HEK293 (cell line): ENCODE data around the gene MSI2.

ENCODE experiments used
- KLF16 ChIP-seq: fragments of 450-650 bp; formaldehyde crosslinking; IDR thresholded peaks from 2 replicates; pipeline ENCODE4 v1.5.1; 2017; ENCODE audit warnings: missing biosample characterization, missing genetic modification characterization
- MZF1 ChIP-seq: fragments of 450-650 bp; formaldehyde crosslinking; IDR thresholded peaks from 2 replicates; pipeline ENCODE4 v1.5.1; 2017; ENCODE audit warnings: missing biosample characterization, missing genetic modification characterization, borderline replicate concordance
- WT1 ChIP-seq: fragments of 450-650 bp; formaldehyde crosslinking; IDR thresholded peaks from 2 replicates; pipeline ENCODE4 v1.5.1; 2016; ENCODE audit warnings: missing biosample characterization, missing genetic modification characterization
- ZBTB1 ChIP-seq: fragments of 450-650 bp; formaldehyde crosslinking; IDR thresholded peaks from 2 replicates; pipeline ENCODE4 v1.5.1; 2016; ENCODE audit warnings: missing biosample characterization, missing genetic modification characterization
- ZBTB10 ChIP-seq: fragments of 450-650 bp; formaldehyde crosslinking; IDR thresholded peaks from 2 replicates; pipeline ENCODE4 v1.5.1; 2016; ENCODE audit warnings: missing biosample characterization, missing genetic modification characterization
- ZBTB48 ChIP-seq: fragments of 450-650 bp; formaldehyde crosslinking; IDR thresholded peaks from 2 replicates; pipeline ENCODE4 v1.5.1; 2016; ENCODE audit warnings: missing biosample characterization, missing genetic modification characterization
- ZFHX2 ChIP-seq: fragments of 450-650 bp; formaldehyde crosslinking; conservative IDR thresholded peaks from 2 replicates; pipeline ENCODE4 v1.5.1; 2016; ENCODE audit warnings: missing biosample characterization, missing genetic modification characterization
- ZFP3 ChIP-seq: fragments of 450-650 bp; formaldehyde crosslinking; IDR thresholded peaks from 2 replicates; pipeline ENCODE4 v1.5.1; 2016; ENCODE audit warnings: low read depth, missing biosample characterization, missing genetic modification characterization
- ZIC2 ChIP-seq: fragments of 450-650 bp; formaldehyde crosslinking; IDR thresholded peaks from 2 replicates; pipeline ENCODE4 v1.5.1; 2016; ENCODE audit warnings: missing biosample characterization, missing genetic modification characterization
- ZNF155 ChIP-seq: fragments of 450-650 bp; formaldehyde crosslinking; IDR thresholded peaks from 2 replicates; pipeline ENCODE4 v1.5.1; 2016; ENCODE audit warnings: missing biosample characterization, missing genetic modification characterization
- ZNF202 ChIP-seq: fragments of 450-650 bp; formaldehyde crosslinking; IDR thresholded peaks from 2 replicates; pipeline ENCODE4 v1.5.1; 2016; ENCODE audit warnings: missing biosample characterization, missing genetic modification characterization, borderline replicate concordance
- ZNF211 ChIP-seq: fragments of 450-650 bp; formaldehyde crosslinking; IDR thresholded peaks from 2 replicates; pipeline ENCODE4 v1.5.1; 2016; ENCODE audit warnings: low read depth, missing biosample characterization, missing genetic modification characterization
- ZNF23 ChIP-seq: fragments of 450-650 bp; formaldehyde crosslinking; IDR thresholded peaks from 2 replicates; pipeline ENCODE4 v1.5.1; 2016; ENCODE audit warnings: missing biosample characterization, missing genetic modification characterization, borderline replicate concordance
- ZNF335 ChIP-seq: fragments of 450-650 bp; formaldehyde crosslinking; conservative IDR thresholded peaks from 2 replicates; pipeline ENCODE4 v1.5.1; 2016; ENCODE audit warnings: missing biosample characterization, missing genetic modification characterization
- ZNF549 ChIP-seq: fragments of 450-650 bp; IDR thresholded peaks from 2 replicates; pipeline ENCODE4 v1.5.1; 2018; ENCODE audit warnings: missing biosample characterization, missing genetic modification characterization, mild to moderate bottlenecking, inconsistent platforms, moderate library complexity
- ZNF555 ChIP-seq: fragments of 450-650 bp; formaldehyde crosslinking; conservative IDR thresholded peaks from 2 replicates; pipeline ENCODE4 v1.5.1; 2017; ENCODE audit warnings: missing biosample characterization, mild to moderate bottlenecking, missing genetic modification characterization, inconsistent platforms
- ZNF561 ChIP-seq: fragments of 450-650 bp; IDR thresholded peaks from 2 replicates; pipeline ENCODE4 v1.5.1; 2018; ENCODE audit warnings: missing biosample characterization, missing genetic modification characterization, borderline replicate concordance
- ZNF600 ChIP-seq: fragments of 450-650 bp; formaldehyde crosslinking; IDR thresholded peaks from 2 replicates; pipeline ENCODE4 v1.5.1; 2016; ENCODE audit warnings: missing biosample characterization, missing genetic modification characterization
- ZNF610 ChIP-seq: fragments of 450-650 bp; formaldehyde crosslinking; IDR thresholded peaks from 2 replicates; pipeline ENCODE4 v1.5.1; 2016; ENCODE audit warnings: missing biosample characterization, missing genetic modification characterization, borderline replicate concordance
- ZNF654 ChIP-seq: fragments of 450-650 bp; formaldehyde crosslinking; IDR thresholded peaks from 2 replicates; pipeline ENCODE4 v1.5.1; 2016; ENCODE audit warnings: low read depth, missing biosample characterization, missing genetic modification characterization
- ZNF76 ChIP-seq: fragments of 450-650 bp; formaldehyde crosslinking; IDR thresholded peaks from 2 replicates; pipeline ENCODE4; 2016; ENCODE audit warnings: low read depth, missing biosample characterization, missing genetic modification characterization, borderline replicate concordance
- ZNF830 ChIP-seq: fragments of 450-650 bp; IDR thresholded peaks from 2 replicates; pipeline ENCODE4 v1.5.0; 2018; ENCODE audit warnings: missing biosample characterization, missing genetic modification characterization, low read depth, mild to moderate bottlenecking, moderate library complexity
- ZSCAN30 ChIP-seq: fragments of 450-650 bp; IDR thresholded peaks from 2 replicates; pipeline ENCODE4 v1.5.1; 2018; ENCODE audit warnings: missing biosample characterization, mild to moderate bottlenecking, missing genetic modification characterization, moderate library complexity
- ZSCAN5A ChIP-seq: fragments of 450-650 bp; formaldehyde crosslinking; IDR thresholded peaks from 2 replicates; pipeline ENCODE4 v1.5.1; 2016; ENCODE audit warnings: missing biosample characterization, missing genetic modification characterization
- TF ChIP-seq, protein P1 (sequence below): fragments of 450-650 bp; formaldehyde crosslinking; conservative IDR thresholded peaks from 2 replicates; pipeline ENCODE4 v1.5.1; 2016; ENCODE audit warnings: low read depth, missing biosample characterization, missing genetic modification characterization
- TF ChIP-seq, protein P2 (sequence below): fragments of 450-650 bp; formaldehyde crosslinking; IDR thresholded peaks from 2 replicates; pipeline ENCODE4 v1.5.1; 2017; ENCODE audit warnings: missing biosample characterization, missing genetic modification characterization
- TF ChIP-seq, protein P3 (sequence below): fragments of 450-650 bp; formaldehyde crosslinking; IDR thresholded peaks from 2 replicates; pipeline ENCODE4 v1.5.1; 2016; ENCODE audit warnings: missing biosample characterization, missing genetic modification characterization
- TF ChIP-seq, protein P4 (sequence below): fragments of 450-650 bp; formaldehyde crosslinking; IDR thresholded peaks from 2 replicates; pipeline ENCODE4 v1.5.1; 2016; ENCODE audit warnings: missing biosample characterization, missing genetic modification characterization

The MSI2 gene

DNA sequence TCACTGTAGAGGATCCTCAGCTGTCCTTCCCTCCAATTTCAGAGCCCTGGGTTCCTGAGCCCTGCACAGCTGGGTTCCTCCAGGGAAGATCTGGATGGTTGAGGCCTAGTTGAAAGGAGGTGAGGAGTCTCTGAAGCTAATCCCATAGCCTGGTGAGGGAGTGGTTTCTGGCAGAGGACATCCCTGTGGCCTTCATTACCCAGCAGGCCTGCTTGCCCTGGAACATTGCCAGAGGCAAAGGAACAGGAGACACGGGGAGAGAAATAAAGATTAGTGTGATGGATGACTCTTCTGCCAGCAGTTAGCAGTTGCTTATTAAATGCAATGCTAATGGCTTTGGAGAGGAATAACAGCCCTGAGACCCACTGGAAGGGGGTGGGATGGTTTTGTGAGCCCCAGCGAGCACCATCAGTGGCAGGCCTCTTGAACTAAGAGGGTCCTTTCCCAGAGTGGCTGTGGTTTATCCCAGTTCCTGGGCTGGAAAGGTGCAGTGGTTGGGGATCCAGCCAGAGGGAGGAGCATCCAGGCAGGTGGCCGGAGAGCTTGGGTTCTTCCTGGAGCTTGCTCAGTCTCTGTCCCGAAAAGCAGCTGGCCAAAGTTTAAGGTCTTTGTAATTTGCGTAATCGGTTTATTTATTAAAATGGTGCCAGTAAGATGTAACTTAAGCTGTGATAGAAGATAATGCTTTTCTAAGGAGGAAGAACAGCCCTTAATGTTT, 279.1 kb downstream of the MSI2 start (continued):
- TF ChIP-seq ZSCAN5A (tag by site-specific recombination): peak; percentile 27; the same call in 1 of the 2 replicates
- TF ChIP-seq ZBTB1: no peak
- TF ChIP-seq ZNF830 (tag by site-specific recombination): no peak
- TF ChIP-seq, protein P1, sequence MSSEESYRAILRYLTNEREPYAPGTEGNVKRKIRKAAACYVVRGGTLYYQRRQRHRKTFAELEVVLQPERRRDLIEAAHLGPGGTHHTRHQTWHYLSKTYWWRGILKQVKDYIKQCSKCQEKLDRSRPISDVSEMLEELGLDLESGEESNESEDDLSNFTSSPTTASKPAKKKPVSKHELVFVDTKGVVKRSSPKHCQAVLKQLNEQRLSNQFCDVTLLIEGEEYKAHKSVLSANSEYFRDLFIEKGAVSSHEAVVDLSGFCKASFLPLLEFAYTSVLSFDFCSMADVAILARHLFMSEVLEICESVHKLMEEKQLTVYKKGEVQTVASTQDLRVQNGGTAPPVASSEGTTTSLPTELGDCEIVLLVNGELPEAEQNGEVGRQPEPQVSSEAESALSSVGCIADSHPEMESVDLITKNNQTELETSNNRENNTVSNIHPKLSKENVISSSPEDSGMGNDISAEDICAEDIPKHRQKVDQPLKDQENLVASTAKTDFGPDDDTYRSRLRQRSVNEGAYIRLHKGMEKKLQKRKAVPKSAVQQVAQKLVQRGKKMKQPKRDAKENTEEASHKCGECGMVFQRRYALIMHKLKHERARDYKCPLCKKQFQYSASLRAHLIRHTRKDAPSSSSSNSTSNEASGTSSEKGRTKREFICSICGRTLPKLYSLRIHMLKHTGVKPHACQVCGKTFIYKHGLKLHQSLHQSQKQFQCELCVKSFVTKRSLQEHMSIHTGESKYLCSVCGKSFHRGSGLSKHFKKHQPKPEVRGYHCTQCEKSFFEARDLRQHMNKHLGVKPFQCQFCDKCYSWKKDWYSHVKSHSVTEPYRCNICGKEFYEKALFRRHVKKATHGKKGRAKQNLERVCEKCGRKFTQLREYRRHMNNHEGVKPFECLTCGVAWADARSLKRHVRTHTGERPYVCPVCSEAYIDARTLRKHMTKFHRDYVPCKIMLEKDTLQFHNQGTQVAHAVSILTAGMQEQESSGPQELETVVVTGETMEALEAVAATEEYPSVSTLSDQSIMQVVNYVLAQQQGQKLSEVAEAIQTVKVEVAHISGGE (tag by site-specific recombination): no peak
- peak; percentile 76; the same call in 1 of the 2 replicates for TF ChIP-seq KLF16 (tag by site-specific recombination)
- TF ChIP-seq ZIC2 (tag by site-specific recombination): peak; percentile 95
- peak; percentile 91 for TF ChIP-seq MZF1
- no peak for TF ChIP-seq ZNF549 (tag by site-specific recombination)
- TF ChIP-seq ZBTB10 (tag by site-specific recombination): no peak
- TF ChIP-seq ZNF561 (tag by site-specific recombination): peak; percentile 93
- no peak for TF ChIP-seq ZFHX2 (tag by site-specific recombination)
- TF ChIP-seq, protein P2, sequence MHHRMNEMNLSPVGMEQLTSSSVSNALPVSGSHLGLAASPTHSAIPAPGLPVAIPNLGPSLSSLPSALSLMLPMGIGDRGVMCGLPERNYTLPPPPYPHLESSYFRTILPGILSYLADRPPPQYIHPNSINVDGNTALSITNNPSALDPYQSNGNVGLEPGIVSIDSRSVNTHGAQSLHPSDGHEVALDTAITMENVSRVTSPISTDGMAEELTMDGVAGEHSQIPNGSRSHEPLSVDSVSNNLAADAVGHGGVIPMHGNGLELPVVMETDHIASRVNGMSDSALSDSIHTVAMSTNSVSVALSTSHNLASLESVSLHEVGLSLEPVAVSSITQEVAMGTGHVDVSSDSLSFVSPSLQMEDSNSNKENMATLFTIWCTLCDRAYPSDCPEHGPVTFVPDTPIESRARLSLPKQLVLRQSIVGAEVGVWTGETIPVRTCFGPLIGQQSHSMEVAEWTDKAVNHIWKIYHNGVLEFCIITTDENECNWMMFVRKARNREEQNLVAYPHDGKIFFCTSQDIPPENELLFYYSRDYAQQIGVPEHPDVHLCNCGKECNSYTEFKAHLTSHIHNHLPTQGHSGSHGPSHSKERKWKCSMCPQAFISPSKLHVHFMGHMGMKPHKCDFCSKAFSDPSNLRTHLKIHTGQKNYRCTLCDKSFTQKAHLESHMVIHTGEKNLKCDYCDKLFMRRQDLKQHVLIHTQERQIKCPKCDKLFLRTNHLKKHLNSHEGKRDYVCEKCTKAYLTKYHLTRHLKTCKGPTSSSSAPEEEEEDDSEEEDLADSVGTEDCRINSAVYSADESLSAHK (tag by site-specific recombination): peak; percentile 90
- peak; percentile 76; the same call in 1 of the 2 replicates for TF ChIP-seq ZNF610 (tag by site-specific recombination)
- TF ChIP-seq WT1: peak; percentile 92
- no peak for TF ChIP-seq ZNF654
- TF ChIP-seq ZNF600: 0 out of 2 replicates have a peak, but pooled peaks have one; percentile 46
- TF ChIP-seq ZNF555: no peak
- TF ChIP-seq, protein P3, sequence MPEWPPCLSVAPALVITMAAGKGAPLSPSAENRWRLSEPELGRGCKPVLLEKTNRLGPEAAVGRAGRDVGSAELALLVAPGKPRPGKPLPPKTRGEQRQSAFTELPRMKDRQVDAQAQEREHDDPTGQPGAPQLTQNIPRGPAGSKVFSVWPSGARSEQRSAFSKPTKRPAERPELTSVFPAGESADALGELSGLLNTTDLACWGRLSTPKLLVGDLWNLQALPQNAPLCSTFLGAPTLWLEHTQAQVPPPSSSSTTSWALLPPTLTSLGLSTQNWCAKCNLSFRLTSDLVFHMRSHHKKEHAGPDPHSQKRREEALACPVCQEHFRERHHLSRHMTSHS (tag by site-specific recombination): no peak
- TF ChIP-seq ZNF76 (tag by site-specific recombination): peak; percentile 50; the same call in 1 of the 2 replicates
- TF ChIP-seq ZNF155 (tag by site-specific recombination): no peak
- TF ChIP-seq, protein P4, sequence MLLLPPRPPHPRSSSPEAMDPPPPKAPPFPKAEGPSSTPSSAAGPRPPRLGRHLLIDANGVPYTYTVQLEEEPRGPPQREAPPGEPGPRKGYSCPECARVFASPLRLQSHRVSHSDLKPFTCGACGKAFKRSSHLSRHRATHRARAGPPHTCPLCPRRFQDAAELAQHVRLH (tag by site-specific recombination): peak; percentile 87
- TF ChIP-seq ZNF211 (tag by site-specific recombination): no peak
- TF ChIP-seq ZFP3 (tag by site-specific recombination): no peak
- peak; percentile 84 for TF ChIP-seq ZSCAN30 (tag by site-specific recombination)
- TF ChIP-seq ZNF335 (tag by site-specific recombination): no peak
- TF ChIP-seq ZNF23 (tag by site-specific recombination): no peak
- no peak for TF ChIP-seq ZNF202
- peak; percentile 68; the same call in 1 of the 2 replicates for TF ChIP-seq ZBTB48 (tag by site-specific recombination)
